HG03139 (cell line): ENCODE data around the gene TCF4.

Experiments used
- ATAC-seq: cut with Tn5 transposase; IDR thresholded peaks from one replicate; pipeline ENCODE4 v1.9.1; 2021; ENCODE audit not compliant: unreplicated experiment

Gene TCF4

GRCh38 chr18:55419132-55419946 is 168.7 kb downstream of the TCF4 start:
- no peak for ATAC-seq

GRCh38 chr18:55418439-55418838 is 169.6 kb downstream of the TCF4 start:
- ATAC-seq: no peak

GRCh38 chr18:55416791-55417190 is 171.2 kb downstream of the TCF4 start:
- no peak for ATAC-seq

GRCh38 chr18:55415258-55415871 is 172.6 kb downstream of the TCF4 start:
- peak; percentile 81 for ATAC-seq

GRCh38 chr18:55414475-55414874 is 173.5 kb downstream of the TCF4 start:
- no peak for ATAC-seq

- ATAC-seq: no peak
Measured at GRCh38 chr18:55413474-55413873, 174.5 kb downstream of the TCF4 start.

- no peak for ATAC-seq
Measured at GRCh38 chr18:55407774-55408535, 180.0 kb downstream of the TCF4 start.

- no peak for ATAC-seq
Measured at GRCh38 chr18:55407191-55407590, 180.8 kb downstream of the TCF4 start.

GRCh38 chr18:55406451-55406991 is 181.5 kb downstream of the TCF4 start:
- no peak for ATAC-seq

GRCh38 chr18:55405893-55406406 is 182.0 kb downstream of the TCF4 start:
- no peak for ATAC-seq

GRCh38 chr18:55405475-55405874 is 182.5 kb downstream of the TCF4 start:
- no peak for ATAC-seq

- no peak for ATAC-seq
Measured at GRCh38 chr18:55404832-55405465, 183.0 kb downstream of the TCF4 start.

- ATAC-seq: no peak
Measured at GRCh38 chr18:55404136-55404830, 183.7 kb downstream of the TCF4 start.

- ATAC-seq: no peak
Measured at GRCh38 chr18:55403421-55403949, 184.5 kb downstream of the TCF4 start.

GRCh38 chr18:55402731-55403405 is 185.1 kb downstream of the TCF4 start:
- ATAC-seq: no peak

- no peak for ATAC-seq
Measured at GRCh38 chr18:55401638-55402191, 186.3 kb downstream of the TCF4 start.

- ATAC-seq: no peak
Measured at GRCh38 chr18:55400590-55401541, 187.1 kb downstream of the TCF4 start.

GRCh38 chr18:55400081-55400480 is 187.9 kb downstream of the TCF4 start:
- no peak for ATAC-seq
